HepG2 (cell line): ENCODE data around the gene ALG3. TPM values are rescaled to one million over a fixed set of nuclear protein-coding genes. Genes with fewer than 3 reads are reported as not detected.

Experiments
- DNMT3B ChIP-seq: conservative IDR thresholded peaks from 2 replicates; pipeline ENCODE4 v1.6.1; 2016; ENCODE audit warnings: missing biosample characterization, control low read depth
- ETV5 ChIP-seq: IDR thresholded peaks from 2 replicates; pipeline ENCODE4 v1.6.1; 2018; ENCODE audit warnings: missing biosample characterization, missing genetic modification reagents, inconsistent platforms, borderline replicate concordance
- FOXC1 ChIP-seq: sonication (generic); formaldehyde crosslinking; IDR thresholded peaks from 2 replicates; pipeline ENCODE4 v1.8.0; 2022; ENCODE audit warnings: mild to moderate bottlenecking, missing genetic modification reagents, borderline replicate concordance
- HNF4A ChIP-seq: sonication (generic); formaldehyde crosslinking; IDR thresholded peaks from 2 replicates; pipeline ENCODE4 v1.4.0; 2020; ENCODE audit warnings: missing genetic modification reagents
- IRX3 ChIP-seq: sonication (generic); formaldehyde crosslinking; IDR thresholded peaks from 2 replicates; pipeline ENCODE4 v1.8.1; 2023; ENCODE audit warnings: mild to moderate bottlenecking, low read depth, missing genetic modification reagents, borderline replicate concordance
- LCORL ChIP-seq, 2 experiments: fragments of 450-650 bp in 1 of 2; sonication (generic) in 1 of 2; formaldehyde crosslinking in 1 of 2; IDR thresholded peaks; 2 replicates each; pipeline versions ENCODE4 v1.5.0 to v1.6.1; 2017 to 2020; ENCODE audit warnings: antibody characterized with exemption in 1 of 2, missing genetic modification reagents in 1 of 2
- NCOA1 ChIP-seq: sonication (generic); formaldehyde crosslinking; IDR thresholded peaks from 2 replicates; pipeline ENCODE4 v1.9.0; 2021; ENCODE audit warnings: missing genetic modification reagents
- PAXIP1 ChIP-seq: sonication (generic); formaldehyde crosslinking; conservative IDR thresholded peaks from 2 replicates; pipeline ENCODE4 v1.4.0; 2020; ENCODE audit warnings: mild to moderate bottlenecking, missing genetic modification reagents, moderate library complexity
- SNAPC2 ChIP-seq: sonication (generic); formaldehyde crosslinking; IDR thresholded peaks from 2 replicates; pipeline ENCODE4 v1.8.1; 2022; ENCODE audit warnings: mild to moderate bottlenecking, missing genetic modification reagents
- SP4 ChIP-seq: sonication (generic); formaldehyde crosslinking; IDR thresholded peaks from 2 replicates; pipeline ENCODE4 v1.8.1; 2023; ENCODE audit warnings: mild to moderate bottlenecking, missing genetic modification reagents
- ZBTB25 ChIP-seq: IDR thresholded peaks from 2 replicates; pipeline ENCODE4 v1.6.1; 2018; ENCODE audit warnings: missing genetic modification reagents
- ZFP91 ChIP-seq: sonication (generic); formaldehyde crosslinking; IDR thresholded peaks from 2 replicates; pipeline ENCODE4 v1.9.0; 2022; ENCODE audit warnings: missing genetic modification reagents, mild to moderate bottlenecking, borderline replicate concordance
- ZIK1 ChIP-seq: sonication (generic); formaldehyde crosslinking; IDR thresholded peaks from 2 replicates; pipeline ENCODE4 v1.5.0; 2020; ENCODE audit warnings: mild to moderate bottlenecking, low read depth, missing genetic modification reagents, borderline replicate concordance
- ZMYM4 ChIP-seq: sonication (generic); formaldehyde crosslinking; IDR thresholded peaks from 2 replicates; pipeline ENCODE4 v1.8.1; 2023; ENCODE audit warnings: mild to moderate bottlenecking, missing genetic modification reagents
- ZNF136 ChIP-seq: sonication (generic); formaldehyde crosslinking; IDR thresholded peaks from 2 replicates; pipeline ENCODE4 v1.8.1; 2022; ENCODE audit warnings: low read depth, mild to moderate bottlenecking, moderate library complexity, missing genetic modification reagents
- ZNF331 ChIP-seq: sonication (generic); formaldehyde crosslinking; IDR thresholded peaks from 2 replicates; pipeline ENCODE4 v1.4.0; 2020; ENCODE audit warnings: missing genetic modification reagents
- ZNF383 ChIP-seq: sonication (generic); formaldehyde crosslinking; IDR thresholded peaks from 2 replicates; pipeline ENCODE4 v1.4.0; 2020; ENCODE audit warnings: missing genetic modification reagents, mild to moderate bottlenecking, borderline replicate concordance
- ZXDC ChIP-seq: sonication (generic); formaldehyde crosslinking; IDR thresholded peaks from 2 replicates; pipeline ENCODE4 v1.5.0; 2020; ENCODE audit warnings: mild to moderate bottlenecking, missing genetic modification reagents
- polyA plus RNA-seq, 8 experiments: library from polyadenylated mRNA; depleted of rRNA in 3 of 8; stranded (reverse) in 7 of 8; unstranded in 1 of 8; fragments of >200 nt; fragmentation: Illumina TruSeq in 4 of 8; extraction: Trizol in 4 of 8; gene quantifications; 2 replicates each; pipeline versions ENCODE4 v1.2.1 to v1.2.3, GENCODE V29; 2011 to 2016; ENCODE audit warnings: low read depth in 4 of 8, missing spikeins in 1 of 8, mixed read lengths in 1 of 8; ENCODE audit not compliant: insufficient read depth in 1 of 8
- total RNA-seq, 5 experiments: library from RNA; depleted of rRNA; stranded (reverse); fragments of >200 nt; fragmentation: Illumina TruSeq; extraction: Trizol; gene quantifications; 2 replicates each; pipeline ENCODE4 v1.2.3, GENCODE V29; 2016; ENCODE audit warnings: low read depth in 1 of 5

The ALG3 gene
- total and polyA plus RNA-seq, 2 of the 13 experiments (the other 11 are each of a cell fraction or from before 2014, with no cell fraction given), result 46.6 to 57.1 TPM

GRCh38 chr3:184241447-184242296, 7.1 kb downstream of the ALG3 start (continued):
- TF ChIP-seq HNF4A (CRISPR knock-in tag) (peak; percentile 85), ETV5 (CRISPR knock-in tag) (peak; percentile 80; the same call in 1 of the 2 replicates), ZNF136 (no peak), ZNF331 (peak; percentile 94), LCORL (IDR thresholded peaks at IDR 0.05) (peak; percentile 52; the same call in 1 of the 2 replicates), LCORL (CRISPR knock-in tag; IDR thresholded peaks at IDR 0.05) (peak; percentile 98), DNMT3B (CRISPR knock-in tag) (no peak), FOXC1 (CRISPR knock-in tag) (no peak; the same call in none of the 2 replicates), ZMYM4 (CRISPR knock-in tag) (peak; percentile 86), ZNF383 (CRISPR knock-in tag) (peak; percentile 96; the same call in 1 of the 2 replicates), SNAPC2 (CRISPR knock-in tag) (no peak), SP4 (peak; percentile 75), ZIK1 (CRISPR knock-in tag) (no peak), PAXIP1 (peak; percentile 88), ZFP91 (CRISPR knock-in tag) (peak; percentile 90), IRX3 (CRISPR knock-in tag) (peak; percentile 60; the same call in 1 of the 2 replicates), ZXDC (no peak; the same call in 1 of the 2 replicates), NCOA1 (no peak), ZBTB25 (CRISPR knock-in tag) (peak; percentile 82)
